T-cell (primary cell): ENCODE data around the gene PDIA5. TPM values are rescaled to one million over a fixed set of nuclear protein-coding genes. Genes with fewer than 3 reads are reported as not detected.

Experiments
- ATAC-seq, 4 experiments: fragments of 200-7000 bp in 3 of 4; fragments of 150-1000 bp in 1 of 4; cut with Tn5 transposase; replicated peaks in 1 of 4; 1 replicate in 3 of 4; 2 replicates in 1 of 4; pipeline ENCODE4 v1.10.0; 2021; ENCODE audit warnings: moderate library complexity in 3 of 4, mild to moderate bottlenecking in 2 of 4, moderate number of reproducible peaks in 1 of 4
- CTCF ChIA-PET, 2 donors: fragments of 300-600 bp; sonication (Branson Sonifier 250); formaldehyde crosslinking; loops; one replicate each; lab custom pipeline; 2022; ENCODE audit warnings: antibody characterized with exemption in 2 of 2; lab: Charles Lee
- POLR2A ChIA-PET, 2 donors: fragments of 300-600 bp; sonication (Branson Sonifier 250); formaldehyde crosslinking; loops; one replicate each; lab custom pipeline; 2022; ENCODE audit warnings: antibody characterized with exemption in 2 of 2; lab: Charles Lee
- DNase-seq, 35 experiments: peaks; one replicate each; pipeline versions ENCODE4 v3.0.0 to v3.0.0-alpha.2; 2013 to 2023
- H3K27ac ChIP-seq: one replicate; pipeline ENCODE4 v1.5.1; 2013; ENCODE audit warnings: low read length
- H3K27me3 ChIP-seq, 2 experiments: replicated peaks in 1 of 2; 1 replicate in 1 of 2; 2 replicates in 1 of 2; pipeline versions ENCODE4 v1.6.1 to v1.7.0; 2013; ENCODE audit warnings: low read length in 1 of 2, mixed read lengths in 1 of 2; ENCODE audit not compliant: control insufficient read depth in 2 of 2, insufficient read depth in 2 of 2; ENCODE audit errors: extremely low read depth in 1 of 2
- H3K36me3 ChIP-seq, 2 donors: 1 replicate in 1 of 2; 2 replicates in 1 of 2; pipeline versions ENCODE4 v1.6.1 to v1.7.0; 2013; ENCODE audit warnings: low read length in 1 of 2; ENCODE audit not compliant: control insufficient read depth in 2 of 2, insufficient read depth in 1 of 2; ENCODE audit errors: extremely low read depth in 1 of 2
- H3K4me1 ChIP-seq, 2 experiments: 1 replicate in 1 of 2; 2 replicates in 1 of 2; pipeline versions ENCODE4 v1.6.1 to v1.7.0; 2013; ENCODE audit warnings: low read length in 2 of 2, mixed read lengths in 1 of 2; ENCODE audit not compliant: insufficient read depth in 2 of 2, control insufficient read depth in 1 of 2; ENCODE audit errors: extremely low read depth in 1 of 2
- H3K4me3 ChIP-seq, 2 donors: 1 replicate in 1 of 2; 2 replicates in 1 of 2; pipeline versions ENCODE4 v1.5.1 to v1.7.0; 2013; ENCODE audit warnings: mild to moderate bottlenecking in 2 of 2, low read length in 1 of 2, moderate library complexity in 1 of 2; ENCODE audit not compliant: control insufficient read depth in 1 of 2; ENCODE audit errors: extremely low read depth in 1 of 2
- H3K9me3 ChIP-seq: 2 replicates; pipeline ENCODE4 v1.7.0; 2013
- H3K27ac Mint-ChIP-seq, 2 donors: one replicate each; pipeline ENCODE4 v1.8.0; 2020 to 2021; ENCODE audit warnings: mild to moderate bottlenecking in 2 of 2, mixed read lengths in 2 of 2
- H3K27me3 Mint-ChIP-seq, 2 donors: one replicate each; pipeline ENCODE4 v1.8.0; 2021 to 2022; ENCODE audit warnings: mixed read lengths in 2 of 2
- H3K36me3 Mint-ChIP-seq: one replicate; pipeline ENCODE4 v1.8.0; 2021; ENCODE audit warnings: mixed read lengths
- H3K4me1 Mint-ChIP-seq, 3 donors: one replicate each; pipeline ENCODE4 v1.8.0; 2020 to 2022; ENCODE audit warnings: mixed read lengths in 3 of 3, mild to moderate bottlenecking in 1 of 3
- H3K4me3 Mint-ChIP-seq, 3 donors: one replicate each; pipeline ENCODE4 v1.8.0; 2020 to 2022; ENCODE audit warnings: mild to moderate bottlenecking in 3 of 3, mixed read lengths in 3 of 3, moderate library complexity in 3 of 3
- H3K9me3 Mint-ChIP-seq, 3 donors: one replicate each; pipeline ENCODE4 v1.8.0; 2020 to 2022; ENCODE audit warnings: mixed read lengths in 3 of 3
- WGBS: methylation state at CpG from one replicate; pipeline ENCODE4 v1.1.5; 2013; ENCODE audit warnings: missing lambda C conversion rate; ENCODE audit not compliant: insufficient coverage; 5-methylcytosine and 5-hydroxymethylcytosine counted together
- total RNA-seq, 35 experiments: library from RNA in 6 of 35; stranded (reverse) in 6 of 35; fragments of 120-200 nt in 1 of 35; gene quantifications; one replicate each; pipeline versions ENCODE4 v1.2.1 to v1.2.4 and lab custom pipeline; 2013 to 2026

The PDIA5 gene
- 1 to 10 TPM; 5.4 to 8.2 (median 7.0) TPM for total RNA-seq
- 3.2 TPM for total RNA-seq (2013)
- total RNA-seq (lab: John Stamatoyannopoulos, UW) = 1.8 to 30.0 (median 4.4) reads per million in 29 experiments

DNA sequence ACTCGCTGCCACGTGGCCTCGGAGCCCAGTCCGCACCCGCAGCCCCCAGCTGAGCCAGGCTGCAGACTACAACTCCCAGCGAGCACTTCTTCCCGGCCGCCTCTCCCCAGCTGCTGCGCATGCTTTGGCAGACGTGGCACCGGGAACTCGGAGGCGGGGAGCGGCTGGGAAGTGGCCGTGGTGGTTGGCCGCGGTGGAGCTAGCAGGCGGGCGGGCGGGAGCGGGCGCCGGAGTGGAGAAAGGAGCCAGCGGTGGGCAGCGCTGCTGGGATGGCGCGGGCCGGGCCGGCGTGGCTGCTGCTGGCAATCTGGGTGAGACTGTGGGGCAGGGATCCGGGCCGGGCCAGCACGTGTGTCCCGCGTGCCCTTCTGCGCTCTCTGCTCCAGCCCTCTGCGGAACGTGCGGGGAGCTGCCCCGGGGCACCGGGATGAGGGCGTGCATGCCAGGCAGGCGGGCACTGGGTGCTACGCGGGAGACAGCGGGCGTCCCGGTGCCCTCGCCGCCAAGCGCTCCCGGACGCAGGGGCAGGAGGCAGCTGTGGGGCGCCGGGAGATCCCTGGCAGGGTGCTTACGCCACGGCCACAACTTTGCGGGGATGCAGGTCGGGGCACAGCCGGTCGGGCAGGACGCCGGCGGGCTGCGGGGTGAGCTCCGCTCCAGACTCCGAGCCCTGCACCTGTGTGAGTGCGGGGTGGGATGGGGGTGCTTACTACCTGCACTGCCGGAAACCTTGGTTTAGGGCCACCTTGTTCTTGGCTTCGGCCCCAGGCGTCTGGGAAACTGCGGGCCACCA is at the start of gene PDIA5:
Gene PDIA5 (plus strand): TSS at position 130 of the 793 bp plus-strand sequence. CDS start 140 bp downstream, at position 270.
- peak within 1 kb of the TSS in 1 of 2 donors; percentile 34 for H3K27ac Mint-ChIP-seq
- POLR2A ChIA-PET = interaction anchor here (0.6 kb wide), 2 partner anchors 19 to 56 kb away, joined by 3 to 9 read pairs; no protein-coding TSS in a partner anchor
- DNase-seq = peak in 31 of 35 experiments; percentile 5 to 47 (median 15)

GRCh38 chr3:123018683-123019082 is 48.1 kb upstream of the PDIA5 start:
- no peaks in the 10 kb centered on the region for H3K4me1 Mint-ChIP-seq
- Histone ChIP-seq H3K9me3 (no peaks in the 10 kb centered on the region), H3K27ac (no peak overlapping the region), H3K27me3 (peaks cover 0 to 35% of the 10 kb centered on the region in 2 experiments), H3K4me1 (no peaks in the 10 kb centered on the region), H3K36me3 (no peaks in the 10 kb centered on the region), H3K4me3 (no peak overlapping the region)
- H3K36me3 Mint-ChIP-seq = no peaks in the 10 kb centered on the region
- peaks cover 32 to 42% of the 10 kb centered on the region in 2 donors for H3K27me3 Mint-ChIP-seq
- CTCF ChIA-PET = no interaction called here
- ATAC-seq (no peak), DNase-seq (no peak)
- no CpG with 5 or more reads among the region's 1 CpG for WGBS
- H3K27ac Mint-ChIP-seq = no peak overlapping the region
- H3K4me3 Mint-ChIP-seq = no peak overlapping the region
- H3K9me3 Mint-ChIP-seq = no peaks in the 10 kb centered on the region
- POLR2A ChIA-PET = no interaction called here

More for the DNA sequence above, at the start of gene PDIA5:
- Histone ChIP-seq H3K36me3 (no peaks in the 10 kb centered on the region), H3K27ac (no peak within 1 kb of the TSS), H3K9me3 (no peaks in the 10 kb centered on the region), H3K27me3 (peaks cover 0 to 11% of the 10 kb centered on the region in 2 experiments), H3K4me1 (peaks cover 3 to 20% of the 10 kb centered on the region in 2 experiments), H3K4me3 (peak within 1 kb of the TSS; percentile 59 to 86)
- Mint-ChIP-seq H3K36me3 (no peaks in the 10 kb centered on the region), H3K9me3 (no peaks in the 10 kb centered on the region), H3K27me3 (peaks cover 0 to 3% of the 10 kb centered on the region in 2 donors), H3K4me3 (peak within 1 kb of the TSS; percentile 74 to 80 (median 78)), H3K4me1 (peaks cover 19 to 34% (median 21%) of the 10 kb centered on the region in 3 donors)
- CTCF ChIA-PET = no interaction called here
- peak; percentile 63 to 83 (median 76) for ATAC-seq
- WGBS = under 1% methylated on average over 69 of the region's 72 CpGs

DNA sequence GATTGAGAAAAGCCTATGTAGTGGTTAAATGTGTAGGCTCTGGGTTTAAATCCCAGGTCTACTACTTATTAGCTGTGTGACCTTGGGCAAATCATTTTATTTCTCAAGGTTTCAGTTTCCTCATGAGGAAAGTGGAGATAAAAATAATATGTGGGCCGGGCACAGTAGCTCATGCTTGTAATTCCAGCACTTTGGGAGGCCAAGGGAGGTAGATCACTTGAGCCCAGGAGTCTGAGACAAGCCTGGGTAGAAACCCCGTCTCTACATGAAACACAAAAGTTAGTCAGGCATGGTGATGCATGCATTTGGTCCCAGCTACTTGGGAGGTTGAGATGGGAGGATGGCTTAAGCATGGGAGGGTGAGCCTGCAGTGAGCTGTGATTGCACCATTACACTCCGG is 47.7 kb upstream of the PDIA5 start:
- no peaks in the 10 kb centered on the region for H3K36me3 Mint-ChIP-seq
- Histone ChIP-seq H3K36me3 (no peaks in the 10 kb centered on the region), H3K4me3 (no peak overlapping the region), H3K27me3 (peaks cover 0 to 30% of the 10 kb centered on the region in 2 experiments), H3K27ac (no peak overlapping the region), H3K4me1 (no peaks in the 10 kb centered on the region), H3K9me3 (no peaks in the 10 kb centered on the region)
- no peak overlapping the region for H3K4me3 Mint-ChIP-seq
- ATAC-seq (no peak), DNase-seq (no peak)
- ChIA-PET CTCF (no interaction called here), POLR2A (no interaction called here)
- WGBS = 67% methylated on average over 1 of the region's 3 CpGs
- peaks cover 32 to 43% of the 10 kb centered on the region in 2 donors for H3K27me3 Mint-ChIP-seq
- H3K27ac Mint-ChIP-seq = no peak overlapping the region
- H3K4me1 Mint-ChIP-seq = no peaks in the 10 kb centered on the region
- H3K9me3 Mint-ChIP-seq = no peaks in the 10 kb centered on the region

- Mint-ChIP-seq H3K36me3 (no peaks in the 10 kb centered on the region), H3K27ac (no peak overlapping the region), H3K9me3 (no peaks in the 10 kb centered on the region), H3K4me3 (no peak overlapping the region), H3K4me1 (no peaks in the 10 kb centered on the region), H3K27me3 (peaks cover 32 to 47% of the 10 kb centered on the region in 2 donors)
- ATAC-seq (no peak), DNase-seq (no peak)
- CTCF ChIA-PET = no interaction called here
- POLR2A ChIA-PET = no interaction called here
- no peaks in the 10 kb centered on the region for H3K36me3 ChIP-seq
- WGBS = 75% methylated on average over 3 of the region's 5 CpGs
- H3K4me1 ChIP-seq = no peaks in the 10 kb centered on the region
- peaks cover 0 to 29% of the 10 kb centered on the region in 2 experiments for H3K27me3 ChIP-seq
- no peaks in the 10 kb centered on the region for H3K9me3 ChIP-seq
- no peak overlapping the region for H3K27ac ChIP-seq
- H3K4me3 ChIP-seq = no peak overlapping the region
Measured at GRCh38 chr3:123019591-123019990, 47.2 kb upstream of the PDIA5 start.

- no peaks in the 10 kb centered on the region for H3K9me3 ChIP-seq
- peaks cover 0 to 38% of the 10 kb centered on the region in 2 experiments for H3K27me3 ChIP-seq
- Mint-ChIP-seq H3K27me3 (peaks cover 40 to 58% of the 10 kb centered on the region in 2 donors), H3K4me3 (no peak overlapping the region), H3K27ac (no peak overlapping the region), H3K4me1 (peaks cover under 1 to 4% (median 2%) of the 10 kb centered on the region in 3 donors), H3K36me3 (no peaks in the 10 kb centered on the region), H3K9me3 (no peaks in the 10 kb centered on the region)
- ChIA-PET CTCF (interaction anchor here in 1 of 2 donors (0.6 kb wide), 2 partner anchors 21 to 674 kb away, joined by 3 to 4 read pairs; no protein-coding TSS in a partner anchor), POLR2A (interaction anchor here in 1 of 2 donors (0.5 kb wide), 1 partner anchor 23 kb away, joined by 4 read pairs; no protein-coding TSS in a partner anchor)
- no peaks in the 10 kb centered on the region for H3K36me3 ChIP-seq
- 84% methylated on average over 3 of the region's 3 CpGs for WGBS
- H3K4me3 ChIP-seq = no peak overlapping the region
- DNase-seq (no peak), ATAC-seq (no peak)
- H3K4me1 ChIP-seq = no peaks in the 10 kb centered on the region
- no peak overlapping the region for H3K27ac ChIP-seq
Measured at GRCh38 chr3:123020709-123021108, 46.1 kb upstream of the PDIA5 start.

- peaks cover 0 to 43% of the 10 kb centered on the region in 2 experiments for H3K27me3 ChIP-seq
- Mint-ChIP-seq H3K27me3 (peaks cover 44 to 63% of the 10 kb centered on the region in 2 donors), H3K4me3 (no peak overlapping the region), H3K9me3 (no peaks in the 10 kb centered on the region), H3K36me3 (no peaks in the 10 kb centered on the region), H3K4me1 (peaks cover 5 to 8% (median 7%) of the 10 kb centered on the region in 3 donors), H3K27ac (no peak overlapping the region)
- ChIA-PET POLR2A (interaction anchor here in 1 of 2 donors (0.5 kb wide), 1 partner anchor 23 kb away, joined by 4 read pairs; no protein-coding TSS in a partner anchor), CTCF (no interaction called here)
- no peaks in the 10 kb centered on the region for H3K9me3 ChIP-seq
- H3K4me3 ChIP-seq = no peak overlapping the region
- DNase-seq (no peak), ATAC-seq (no peak)
- H3K27ac ChIP-seq = no peak overlapping the region
- no peaks in the 10 kb centered on the region for H3K36me3 ChIP-seq
- H3K4me1 ChIP-seq = peaks cover 0 to 5% of the 10 kb centered on the region in 2 experiments
- WGBS = 100% methylated on average over 1 of the region's 7 CpGs
Measured at GRCh38 chr3:123021388-123021787, 45.4 kb upstream of the PDIA5 start.
